OCI-LY7 (cell line): ENCODE data around the gene LTBP4. TPM values are rescaled to one million over a fixed set of nuclear protein-coding genes. Genes with fewer than 3 reads are reported as not detected.

ENCODE experiments used
- BruUV-seq: library from RNA; stranded (reverse); fragments of 400-500 nt; replicated peaks from 2 replicates; lab custom pipeline; 2021; lab: Mats Ljungman, UMichigan
- CTCF ChIA-PET: fragments of 300-600 bp; sonication (Branson Sonifier 250); formaldehyde crosslinking; loops from one replicate; lab custom pipeline; 2022; ENCODE audit warnings: antibody characterized with exemption; ENCODE audit not compliant: unreplicated experiment; lab: Charles Lee
- POLR2A ChIA-PET: fragments of 300-600 bp; sonication (Branson Sonifier 250); formaldehyde crosslinking; loops from one replicate; lab custom pipeline; 2022; ENCODE audit warnings: antibody characterized with exemption; lab: Charles Lee
- DNase-seq: peaks from one replicate; pipeline ENCODE4 v3.0.0-alpha.2; 2015; ENCODE audit warnings: low spot score
- H2AFZ ChIP-seq: fragments of 200-600 bp; sonication (generic), shearing (Covaris generic); 2 replicates; pipeline ENCODE4 v1.6.1; 2014; ENCODE audit warnings: mild to moderate bottlenecking, antibody characterized with exemption, low read length, moderate library complexity
- H3K27ac ChIP-seq: fragments of 200-600 bp; sonication (generic); 2 replicates; pipeline ENCODE4 v1.5.1; 2014; ENCODE audit warnings: mixed run types, low read depth, mild to moderate bottlenecking, moderate library complexity, low read length, inconsistent platforms; ENCODE audit not compliant: poor library complexity, severe bottlenecking
- H3K36me3 ChIP-seq: fragments of 200-600 bp; sonication (generic); 2 replicates; pipeline ENCODE4 v1.6.1; 2014; ENCODE audit warnings: mild to moderate bottlenecking, antibody characterized with exemption, low read length, moderate library complexity, mixed read lengths; ENCODE audit not compliant: insufficient read depth
- H3K4me1 ChIP-seq: fragments of 200-600 bp; sonication (generic); 2 replicates; pipeline ENCODE4 v1.5.1; 2014; ENCODE audit warnings: mild to moderate bottlenecking, low read length; ENCODE audit not compliant: insufficient read depth, poor library complexity, severe bottlenecking
- H3K4me2 ChIP-seq: fragments of 200-600 bp; sonication (generic); 2 replicates; pipeline ENCODE4 v1.6.1; 2014; ENCODE audit warnings: mild to moderate bottlenecking, low read length
- H3K4me3 ChIP-seq: fragments of 200-600 bp; sonication (generic); 2 replicates; pipeline ENCODE4 v1.5.1; 2014; ENCODE audit warnings: mild to moderate bottlenecking, low read depth, low read length; ENCODE audit not compliant: poor library complexity, severe bottlenecking
- H3K79me2 ChIP-seq: fragments of 200-600 bp; sonication (generic); 2 replicates; pipeline ENCODE4 v1.6.1; 2016; ENCODE audit warnings: low read depth, mild to moderate bottlenecking, low read length, moderate library complexity, mixed read lengths; ENCODE audit not compliant: insufficient read depth
- H3K9me2 ChIP-seq: fragments of 200-600 bp; sonication (generic); 2 replicates; pipeline ENCODE4 v1.6.1; 2016; ENCODE audit warnings: mild to moderate bottlenecking, low read length, mixed read lengths; ENCODE audit not compliant: insufficient read depth
- H3K9me3 ChIP-seq: fragments of 200-600 bp; sonication (generic); 2 replicates; pipeline ENCODE4 v1.6.1; 2014; ENCODE audit warnings: mild to moderate bottlenecking, mixed run types, low read length, mixed read lengths
- H4K20me1 ChIP-seq: fragments of 200-600 bp; sonication (generic); 2 replicates; pipeline ENCODE4 v1.6.1; 2014; ENCODE audit warnings: mild to moderate bottlenecking, antibody characterized with exemption, low read length, moderate library complexity, mixed read lengths; ENCODE audit not compliant: insufficient read depth
- CTCF ChIP-seq: fragments of 200-600 bp; sonication (generic); conservative IDR thresholded peaks from 2 replicates; pipeline ENCODE4 v1.5.1; 2014; ENCODE audit warnings: mild to moderate bottlenecking, antibody characterized with exemption, low read length, moderate library complexity, mixed read lengths
- EZH2phosphoT487 ChIP-seq: fragments of 200-600 bp; sonication (generic); IDR thresholded peaks from 2 replicates; pipeline ENCODE4 v1.6.1; 2018; ENCODE audit warnings: low read depth, borderline replicate concordance, mild to moderate bottlenecking, mixed run types, antibody characterized with exemption, low read length, moderate library complexity, mixed read lengths
- intact Hi-C: fragments of 100-400 bp; cut with micrococcal nuclease; formaldehyde crosslinking; loops from one replicate; pipeline ENCODE4 v1.10.0; 2022; ENCODE audit not compliant: unreplicated experiment
- total RNA-seq, 2 experiments: library from RNA; depleted of rRNA in 1 of 2; stranded (reverse); fragments of >200 nt in 1 of 2; shearing (Covaris generic) in 1 of 2; gene quantifications; 2 replicates each; pipeline ENCODE4 v1.2.3, GENCODE V29; 2014 to 2022

Gene LTBP4
- total RNA-seq, 2 experiments from 2014 or later, result 44.5 to 108 TPM

GRCh38 chr19:40596608-40597328 lies 4.4 kb upstream of the LTBP4 start:
- Histone ChIP-seq H3K79me2 (no peaks in the 10 kb centered on the region), H3K9me3 (no peaks in the 10 kb centered on the region), H3K36me3 (no peaks in the 10 kb centered on the region), H2AFZ (no peak overlapping the region), H3K9me2 (no peaks in the 10 kb centered on the region), H3K4me3 (no peak overlapping the region), H3K4me1 (peaks cover 46% of the 10 kb centered on the region), H3K27ac (no peak overlapping the region), H4K20me1 (no peaks in the 10 kb centered on the region), H3K4me2 (no peak overlapping the region)
- BruUV-seq, result no TSS peak
- intact Hi-C loops, result no loop called here
- no peak for DNase-seq
- POLR2A ChIA-PET, result interaction anchor here (0.7 kb wide), 1 partner anchor 654 kb away, joined by 4 read pairs; no protein-coding TSS in a partner anchor
- CTCF ChIA-PET, result no interaction called here
- TF ChIP-seq EZH2phosphoT487, result no peak
- no peak for TF ChIP-seq CTCF

GRCh38 chr19:40597329-40597838 lies 3.8 kb upstream of the LTBP4 start:
- ChIA-PET CTCF (no interaction called here), POLR2A (interaction anchor here (0.7 kb wide), 1 partner anchor 655 kb away, joined by 4 read pairs; no protein-coding TSS in a partner anchor)
- BruUV-seq, result no TSS peak
- no peaks in the 10 kb centered on the region for H4K20me1 ChIP-seq
- no peak overlapping the region for H3K4me3 ChIP-seq
- intact Hi-C loops, result no loop called here
- no peaks in the 10 kb centered on the region for H3K9me2 ChIP-seq
- TF ChIP-seq EZH2phosphoT487, result no peak
- no peak for TF ChIP-seq CTCF
- no peaks in the 10 kb centered on the region for H3K36me3 ChIP-seq
- no peak overlapping the region for H3K27ac ChIP-seq
- H2AFZ ChIP-seq, result no peak overlapping the region
- H3K4me2 ChIP-seq, result peak overlapping the region; percentile 24; the same call in 1 of the 2 replicates
- no peaks in the 10 kb centered on the region for H3K9me3 ChIP-seq
- H3K79me2 ChIP-seq, result no peaks in the 10 kb centered on the region
- DNase-seq, result no peak
- peaks cover 50% of the 10 kb centered on the region for H3K4me1 ChIP-seq
